B cell (primary cell): ENCODE data around the gene ZNF407.

Experiments used
- CTCF ChIP-seq: fragments of 200-600 bp; IDR thresholded peaks from one replicate; pipeline ENCODE4 v1.8.0; 2022; ENCODE audit warnings: antibody characterized with exemption, mild to moderate bottlenecking
- EZH2 ChIP-seq: IDR thresholded peaks from 2 replicates; pipeline ENCODE4 v1.6.1; 2012; ENCODE audit warnings: borderline replicate concordance, low read depth, mild to moderate bottlenecking, moderate library complexity, low read length; ENCODE audit not compliant: insufficient read depth, poor library complexity, severe bottlenecking

GRCh38 chr18:74651327-74652128 is 53.9 kb downstream of the ZNF407 start:
- TF ChIP-seq EZH2 (no peak), CTCF (no peak)
